Neuronal stem cell (in vitro differentiated cells): Measurements from ENCODE around the gene CA5A.
"Not testable (repeated sequence)": the region's sequence is repeated elsewhere in the genome, so short reads cannot be mapped to it uniquely, and the experiment has no call there.

ENCODE experiments used
- DNase-seq: peaks from one replicate; pipeline ENCODE4 v3.0.0-alpha.2; 2013; ENCODE audit warnings: low spot score
- H2AFZ ChIP-seq: one replicate; pipeline ENCODE4 v1.6.1; 2013; ENCODE audit warnings: mild to moderate bottlenecking, low read length, inconsistent platforms
- H2AK5ac ChIP-seq: 2 replicates; pipeline ENCODE4 v1.6.1; 2013; ENCODE audit warnings: low read depth, mild to moderate bottlenecking, inconsistent platforms, low read length, moderate library complexity, mixed read lengths
- H2BK120ac ChIP-seq: 2 replicates; pipeline ENCODE4 v1.6.1; 2013; ENCODE audit warnings: low read depth, mild to moderate bottlenecking, inconsistent platforms, low read length, moderate library complexity, mixed read lengths
- H2BK12ac ChIP-seq: one replicate; pipeline ENCODE4 v1.6.1; 2013; ENCODE audit warnings: low read length, inconsistent platforms
- H2BK15ac ChIP-seq: 2 replicates; pipeline ENCODE4 v1.6.1; 2013; ENCODE audit warnings: mild to moderate bottlenecking, low read length, inconsistent platforms, mixed read lengths
- H2BK5ac ChIP-seq: one replicate; pipeline ENCODE4 v1.6.1; 2013; ENCODE audit warnings: inconsistent platforms, mild to moderate bottlenecking, low read length, moderate library complexity
- H3K14ac ChIP-seq: one replicate; pipeline ENCODE4 v1.6.1; 2013; ENCODE audit warnings: low read length, inconsistent platforms
- H3K18ac ChIP-seq: 2 replicates; pipeline ENCODE4 v1.6.1; 2013; ENCODE audit warnings: low read length, inconsistent platforms
- H3K23ac ChIP-seq: 2 replicates; pipeline ENCODE4 v1.6.1; 2013; ENCODE audit warnings: low read depth, mild to moderate bottlenecking, mixed read lengths, low read length, inconsistent platforms; ENCODE audit not compliant: poor library complexity
- H3K27ac ChIP-seq: replicated peaks from 3 replicates; pipeline ENCODE4 v1.5.1; 2013; ENCODE audit warnings: low read length, inconsistent platforms
- H3K27me3 ChIP-seq, 3 experiments: 2 replicates each; pipeline ENCODE4 v1.6.1; 2013; ENCODE audit warnings: low read length in 3 of 3, mild to moderate bottlenecking in 2 of 3, inconsistent platforms in 1 of 3, low read depth in 1 of 3, mixed read lengths in 1 of 3, moderate library complexity in 1 of 3; ENCODE audit not compliant: control insufficient read depth in 3 of 3, insufficient read depth in 3 of 3
- H3K36me3 ChIP-seq, 2 donors: replicated peaks in 1 of 2; 2 replicates each; pipeline ENCODE4 v1.6.1; 2013; ENCODE audit warnings: low read length in 2 of 2; ENCODE audit not compliant: control insufficient read depth in 2 of 2, insufficient read depth in 2 of 2
- H3K4ac ChIP-seq: 2 replicates; pipeline ENCODE4 v1.6.1; 2013; ENCODE audit warnings: inconsistent platforms, mild to moderate bottlenecking, low read length, moderate library complexity
- H3K4me1 ChIP-seq, 2 donors: 1 replicate in 1 of 2; 2 replicates in 1 of 2; pipeline ENCODE4 v1.6.1; 2013; ENCODE audit warnings: low read length in 2 of 2, low read depth in 1 of 2; ENCODE audit not compliant: control insufficient read depth in 2 of 2, insufficient read depth in 1 of 2
- H3K4me2 ChIP-seq: one replicate; pipeline ENCODE4 v1.6.1; 2013; ENCODE audit warnings: mild to moderate bottlenecking, low read length, inconsistent platforms; ENCODE audit not compliant: insufficient read depth, poor library complexity, severe bottlenecking
- H3K4me3 ChIP-seq, 2 donors: 2 replicates each; pipeline ENCODE4 v1.5.1; 2013; ENCODE audit warnings: low read length in 2 of 2, mild to moderate bottlenecking in 2 of 2, inconsistent platforms in 1 of 2, moderate library complexity in 1 of 2
- H3K79me1 ChIP-seq: one replicate; pipeline ENCODE4 v1.6.1; 2013; ENCODE audit warnings: low read depth, mild to moderate bottlenecking, inconsistent platforms, low read length, moderate library complexity
- H3K9ac ChIP-seq: one replicate; pipeline ENCODE4 v1.6.1; 2013; ENCODE audit warnings: mild to moderate bottlenecking, low read depth, low read length, inconsistent platforms; ENCODE audit not compliant: poor library complexity
- H3K9me3 ChIP-seq, 2 donors: replicated peaks in 1 of 2; 2 replicates each; pipeline versions ENCODE3 to v1.6.1; 2013; ENCODE audit warnings: low read length in 2 of 2, mild to moderate bottlenecking in 2 of 2, inconsistent platforms in 1 of 2, low read depth in 1 of 2, mixed read lengths in 1 of 2, moderate library complexity in 1 of 2; ENCODE audit not compliant: control insufficient read depth in 2 of 2, insufficient read depth in 1 of 2
- H4K8ac ChIP-seq: one replicate; pipeline ENCODE4 v1.6.1; 2013; ENCODE audit warnings: low read depth, mild to moderate bottlenecking, inconsistent platforms, low read length, moderate library complexity
- H4K91ac ChIP-seq: one replicate; pipeline ENCODE4 v1.6.1; 2013; ENCODE audit warnings: low read length, low read depth, mild to moderate bottlenecking, inconsistent platforms; ENCODE audit not compliant: poor library complexity
- WGBS, 2 donors: extraction: QIAGEN DNeasy Blood & Tissue Kit; methylation state at CpG; one replicate each; pipeline ENCODE4 v1.1.7; 2013; ENCODE audit warnings: missing lambda C conversion rate in 2 of 2, mixed read lengths in 1 of 2; ENCODE audit not compliant: insufficient read length in 2 of 2, insufficient replicate concordance in 1 of 2; ENCODE audit errors: extremely low coverage in 2 of 2; 5-methylcytosine and 5-hydroxymethylcytosine counted together

CA5A gene

GRCh38 chr16:87865902-87866555 is 70.3 kb downstream of the CA5A start:
- H3K9me3 ChIP-seq, H2BK12ac ChIP-seq, DNase-seq, H3K23ac ChIP-seq, H3K4ac ChIP-seq, H2BK120ac ChIP-seq, H4K91ac ChIP-seq, H3K14ac ChIP-seq, H4K8ac ChIP-seq, H3K4me2 ChIP-seq, H3K9ac ChIP-seq, H2BK5ac ChIP-seq, H3K27me3 ChIP-seq, H3K27ac ChIP-seq, H2BK15ac ChIP-seq, H2AFZ ChIP-seq, H3K18ac ChIP-seq, H3K79me1 ChIP-seq, H2AK5ac ChIP-seq, H3K4me3 ChIP-seq, H3K4me1 ChIP-seq, H3K36me3 ChIP-seq: not testable (repeated sequence)
- WGBS, 2 donors = no CpG with 5 or more reads among the region's 16 CpGs

- no peak overlapping the region for H2BK15ac ChIP-seq
- H3K9ac ChIP-seq = no peak overlapping the region
- no peak overlapping the region for H4K91ac ChIP-seq
- WGBS, 2 donors = no CpG with 5 or more reads among the region's 15 CpGs
- H3K18ac ChIP-seq = no peak overlapping the region
- no peak overlapping the region for H3K27ac ChIP-seq
- no peaks in the 10 kb centered on the region for H3K9me3 ChIP-seq
- H3K23ac ChIP-seq = no peak overlapping the region
- H3K36me3 ChIP-seq = no peaks in the 10 kb centered on the region
- H2AFZ ChIP-seq = no peak overlapping the region
- no peak overlapping the region for H2BK5ac ChIP-seq
- no peak overlapping the region for H2AK5ac ChIP-seq
- H2BK12ac ChIP-seq = no peak overlapping the region
- no peak overlapping the region for H2BK120ac ChIP-seq
- DNase-seq = no peak
- H3K4ac ChIP-seq = no peak overlapping the region
- no peak overlapping the region for H4K8ac ChIP-seq
- no peak overlapping the region for H3K4me3 ChIP-seq
- H3K79me1 ChIP-seq = peaks cover 3% of the 10 kb centered on the region
- no peak overlapping the region for H3K4me2 ChIP-seq
- H3K27me3 ChIP-seq = peaks cover 0 to 8% (median 0%) of the 10 kb centered on the region in 3 experiments
- peaks cover 5 to 7% of the 10 kb centered on the region in 2 donors for H3K4me1 ChIP-seq
- no peak overlapping the region for H3K14ac ChIP-seq
Measured at GRCh38 chr16:87864331-87864989, 71.9 kb downstream of the CA5A start.

DNA sequence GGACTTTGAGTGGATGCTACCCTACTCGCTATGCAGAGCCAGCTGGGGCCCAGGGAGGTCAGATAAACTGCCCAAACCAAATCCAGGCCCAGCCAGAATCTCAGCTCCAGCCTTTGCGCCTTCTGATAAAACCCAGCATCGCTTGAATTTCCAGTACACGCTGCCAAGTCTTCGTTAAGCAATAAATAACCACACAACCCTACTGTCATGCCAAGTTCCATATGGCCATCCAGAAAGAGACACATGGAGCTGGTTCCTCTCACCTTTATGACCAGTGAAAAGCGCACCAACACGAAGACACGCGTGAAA is 73.0 kb downstream of the CA5A start:
- H3K36me3 ChIP-seq = not testable (repeated sequence)

GRCh38 chr16:87862597-87863326 is 73.6 kb downstream of the CA5A start:
- H3K4me1 ChIP-seq, H2BK15ac ChIP-seq, DNase-seq, H2BK120ac ChIP-seq, H3K9me3 ChIP-seq, H2BK5ac ChIP-seq, H3K27ac ChIP-seq, H3K36me3 ChIP-seq, H3K23ac ChIP-seq, H4K91ac ChIP-seq, H3K4me2 ChIP-seq, H3K27me3 ChIP-seq, H4K8ac ChIP-seq, H3K4me3 ChIP-seq, H3K4ac ChIP-seq, H2AFZ ChIP-seq, H3K79me1 ChIP-seq, H3K9ac ChIP-seq, H2BK12ac ChIP-seq, H2AK5ac ChIP-seq: not testable (repeated sequence)
- no CpG with 5 or more reads among the region's 26 CpGs for whole genome bisulfite sequencing, 2 donors
- Histone ChIP-seq H3K18ac (peak overlapping the region; percentile 87), H3K14ac (peak overlapping the region; percentile 89)

More for the DNA sequence above, 73.0 kb downstream of the CA5A start:
- H3K4me3 ChIP-seq, H2BK5ac ChIP-seq, H3K79me1 ChIP-seq, H3K27ac ChIP-seq, H3K14ac ChIP-seq, H2AK5ac ChIP-seq, H3K27me3 ChIP-seq, H3K4me2 ChIP-seq, H2BK15ac ChIP-seq, H2AFZ ChIP-seq, DNase-seq, H3K4ac ChIP-seq, H4K91ac ChIP-seq, H3K18ac ChIP-seq, H3K9ac ChIP-seq, H3K4me1 ChIP-seq, H2BK12ac ChIP-seq, H4K8ac ChIP-seq, H2BK120ac ChIP-seq, H3K9me3 ChIP-seq, H3K23ac ChIP-seq: not testable (repeated sequence)
- WGBS, 2 donors = no CpG with 5 or more reads among the region's 9 CpGs
